ENCODE measurements around the gene ARHGAP42. TPM values are rescaled to one million over a fixed set of nuclear protein-coding genes. Genes with fewer than 3 reads are reported as not detected.
"Not testable (repeated sequence)": the region's sequence is repeated elsewhere in the genome, so short reads cannot be mapped to it uniquely, and the experiment has no call there.

The ARHGAP42 gene, protein sequence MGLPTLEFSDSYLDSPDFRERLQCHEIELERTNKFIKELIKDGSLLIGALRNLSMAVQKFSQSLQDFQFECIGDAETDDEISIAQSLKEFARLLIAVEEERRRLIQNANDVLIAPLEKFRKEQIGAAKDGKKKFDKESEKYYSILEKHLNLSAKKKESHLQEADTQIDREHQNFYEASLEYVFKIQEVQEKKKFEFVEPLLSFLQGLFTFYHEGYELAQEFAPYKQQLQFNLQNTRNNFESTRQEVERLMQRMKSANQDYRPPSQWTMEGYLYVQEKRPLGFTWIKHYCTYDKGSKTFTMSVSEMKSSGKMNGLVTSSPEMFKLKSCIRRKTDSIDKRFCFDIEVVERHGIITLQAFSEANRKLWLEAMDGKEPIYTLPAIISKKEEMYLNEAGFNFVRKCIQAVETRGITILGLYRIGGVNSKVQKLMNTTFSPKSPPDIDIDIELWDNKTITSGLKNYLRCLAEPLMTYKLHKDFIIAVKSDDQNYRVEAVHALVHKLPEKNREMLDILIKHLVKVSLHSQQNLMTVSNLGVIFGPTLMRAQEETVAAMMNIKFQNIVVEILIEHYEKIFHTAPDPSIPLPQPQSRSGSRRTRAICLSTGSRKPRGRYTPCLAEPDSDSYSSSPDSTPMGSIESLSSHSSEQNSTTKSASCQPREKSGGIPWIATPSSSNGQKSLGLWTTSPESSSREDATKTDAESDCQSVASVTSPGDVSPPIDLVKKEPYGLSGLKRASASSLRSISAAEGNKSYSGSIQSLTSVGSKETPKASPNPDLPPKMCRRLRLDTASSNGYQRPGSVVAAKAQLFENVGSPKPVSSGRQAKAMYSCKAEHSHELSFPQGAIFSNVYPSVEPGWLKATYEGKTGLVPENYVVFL
- 1.6 TPM for total RNA-seq

DNA sequence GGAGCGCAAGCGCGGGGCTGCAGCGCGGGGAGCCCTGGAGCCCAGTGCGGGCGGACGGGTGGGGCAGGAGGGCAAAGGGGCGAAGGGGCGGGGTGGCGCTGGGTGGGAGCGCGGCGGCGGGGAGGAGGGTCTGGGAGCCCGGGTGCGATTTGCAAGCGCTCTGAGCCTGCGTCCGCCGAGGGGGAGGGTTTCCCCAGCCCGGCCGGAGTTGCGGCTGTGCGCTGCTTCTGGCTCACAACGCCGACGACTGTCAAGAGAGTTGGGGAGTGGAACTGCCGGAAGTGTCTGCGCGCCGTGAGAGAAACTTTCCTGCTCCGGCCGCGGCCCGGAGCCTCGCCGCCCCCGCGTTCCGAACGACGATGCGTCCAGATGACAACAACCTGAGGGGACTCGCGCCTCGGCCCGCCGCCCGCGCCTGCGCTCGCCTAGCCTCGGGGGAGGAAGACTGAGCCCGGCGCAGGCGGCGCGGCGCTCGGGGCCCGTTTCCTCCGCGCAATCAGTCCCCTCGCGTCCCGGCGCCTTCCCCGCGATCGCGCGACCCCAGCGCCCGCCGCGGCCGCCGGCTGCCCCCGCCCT, at the start of gene ARHGAP42:
Gene ARHGAP42 (plus strand): TSS at position 235 of the 576 bp plus-strand sequence. CDS start 391 bp downstream, outside the sequence.
- peak in 2 of 3 donors; percentile 44 to 47 for DNase-seq (ENCODE audit: low read depth in 2 of 3, low spot score in 2 of 3)

DNA sequence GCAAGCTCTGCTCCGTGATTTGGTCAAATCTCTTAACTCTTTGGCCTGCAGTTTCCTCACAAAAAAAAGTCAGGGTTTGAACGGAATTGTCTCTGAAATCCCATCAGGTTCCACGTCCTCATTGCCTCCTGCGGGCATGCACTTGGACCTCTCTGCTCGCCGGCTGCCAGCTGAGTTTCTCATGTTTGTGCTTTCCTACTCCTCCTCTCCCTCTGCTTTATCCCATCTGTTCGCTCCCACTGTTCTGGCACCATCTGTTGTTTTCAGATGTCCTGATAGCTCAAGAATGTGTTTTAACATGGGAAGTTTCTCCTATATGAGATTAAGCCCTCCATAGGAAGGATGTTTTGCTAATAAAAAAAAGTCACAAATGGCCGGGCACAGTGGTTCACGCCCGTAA, 49.4 kb upstream of the ARHGAP42 start:
- DNase-seq (ENCODE audit: low read depth in 2 of 3, low spot score in 2 of 3): no peak

DNA sequence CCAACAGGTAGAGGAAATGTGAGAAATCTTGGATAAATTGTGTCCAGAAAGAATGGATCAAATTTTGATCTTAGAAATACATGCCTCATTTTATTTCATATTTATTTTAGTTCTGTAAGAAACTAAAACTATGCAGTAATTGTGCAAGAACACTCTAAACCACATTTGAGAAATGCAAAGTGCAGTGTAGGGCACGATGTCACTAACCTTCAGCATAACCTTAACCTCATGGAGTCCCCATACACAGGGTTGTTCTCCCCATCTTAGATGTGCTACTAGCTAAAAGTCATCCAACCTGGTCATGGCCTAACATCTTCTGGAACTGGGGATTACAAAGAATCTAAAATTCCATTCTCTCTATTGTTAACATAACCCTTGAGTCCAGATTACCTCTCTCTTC, 48.4 kb upstream of the ARHGAP42 start:
- no peak for DNase-seq (ENCODE audit: low read depth in 2 of 3, low spot score in 2 of 3)

DNA sequence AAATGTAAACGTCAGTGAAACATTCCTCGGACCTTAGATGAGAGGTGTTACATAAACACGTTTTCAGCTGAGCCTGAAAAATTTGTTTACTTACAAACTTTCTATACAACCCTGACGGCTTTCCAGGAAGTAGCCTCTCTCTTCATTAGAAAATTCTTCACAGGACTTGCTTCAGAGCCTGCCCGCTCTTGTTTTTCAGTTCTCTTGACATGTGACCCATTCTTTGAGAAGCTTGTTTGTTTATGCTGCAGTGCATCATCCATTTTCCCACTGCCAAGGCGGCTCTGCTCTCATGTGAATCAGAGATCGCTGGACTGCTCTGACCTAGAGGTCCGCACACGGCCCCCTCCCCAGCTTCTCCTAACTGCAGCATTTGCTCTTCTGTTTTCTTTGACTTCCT, 47.9 kb upstream of the ARHGAP42 start:
- no peak for DNase-seq (ENCODE audit: low read depth in 2 of 3, low spot score in 2 of 3)

DNA sequence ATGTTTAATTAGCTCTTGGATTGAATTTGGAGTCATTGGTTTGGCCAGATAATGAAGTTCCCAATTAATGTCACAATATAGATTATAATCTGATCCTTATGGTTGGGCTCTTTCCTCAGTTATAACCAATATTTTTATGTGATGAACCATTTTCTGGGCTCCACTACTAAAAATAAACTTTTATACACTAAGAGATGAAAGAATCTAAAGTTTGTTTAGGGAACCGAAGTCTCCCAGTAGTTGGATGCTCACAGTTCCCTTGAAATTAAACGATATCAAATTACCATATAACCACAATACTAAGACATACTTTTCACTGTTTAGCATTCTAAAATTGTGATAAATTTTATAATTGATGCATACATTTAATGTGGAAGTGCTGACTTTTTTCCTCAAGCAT, 47.0 kb upstream of the ARHGAP42 start:
- DNase-seq (ENCODE audit: low read depth in 2 of 3, low spot score in 2 of 3): no peak

DNA sequence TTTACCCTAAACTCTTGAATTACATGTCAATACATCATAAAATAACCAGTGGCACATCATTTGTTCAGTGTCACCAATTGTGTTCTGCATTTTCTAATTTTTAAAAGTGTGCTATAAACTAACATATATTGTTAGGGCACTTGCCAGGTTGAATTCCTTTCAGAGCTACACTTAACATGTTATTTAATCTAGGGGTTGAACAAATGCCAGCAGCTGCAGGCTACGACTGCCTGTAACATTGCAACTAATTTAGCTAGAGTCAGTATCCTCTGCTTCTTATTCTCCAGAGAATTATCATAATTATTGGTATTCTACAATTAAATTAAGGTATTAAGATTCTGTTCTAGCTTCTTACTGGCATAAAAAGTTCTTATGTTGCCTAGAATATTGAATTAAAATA, 46.4 kb upstream of the ARHGAP42 start:
- DNase-seq (ENCODE audit: low read depth in 2 of 3, low spot score in 2 of 3): no peak

DNA sequence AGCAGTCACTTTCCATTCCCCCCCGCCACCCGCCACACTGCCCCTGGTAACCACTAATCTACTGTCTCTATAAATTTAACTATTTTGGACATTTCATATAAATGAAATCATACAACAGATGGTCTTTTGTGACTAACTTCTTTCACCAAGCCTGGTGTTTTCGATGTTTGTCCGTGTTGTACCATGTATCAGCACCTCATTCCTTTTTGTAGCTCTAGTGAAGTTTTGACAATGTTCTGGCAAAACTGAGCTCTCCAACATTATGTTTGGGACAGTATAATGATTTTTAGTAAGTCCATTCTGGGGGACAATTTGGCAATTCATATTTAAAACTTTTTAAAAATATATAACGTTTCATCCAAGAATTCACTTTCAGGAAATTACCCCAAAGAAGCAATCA, 45.6 kb upstream of the ARHGAP42 start:
- DNase-seq (ENCODE audit: low read depth in 2 of 3, low spot score in 2 of 3): no peak

DNA sequence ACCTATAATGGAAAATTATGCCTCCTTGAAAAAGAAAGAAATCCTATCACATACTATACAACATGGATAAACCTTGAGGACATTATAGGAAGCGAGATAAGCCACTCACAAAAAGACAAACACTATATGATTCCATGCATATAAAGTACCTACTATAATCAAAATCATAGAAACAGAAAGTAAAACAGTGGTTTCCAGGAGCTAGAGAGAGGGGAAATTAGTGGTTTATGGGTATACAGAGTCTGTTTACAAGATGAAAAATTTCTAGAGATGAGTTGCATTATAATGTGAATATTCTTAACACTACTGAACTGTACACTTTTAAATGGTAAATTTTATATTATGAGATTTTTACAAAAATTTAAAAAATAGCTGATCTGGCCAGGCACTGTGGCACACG, 40.5 kb upstream of the ARHGAP42 start:
- no peak for DNase-seq (ENCODE audit: low read depth in 2 of 3, low spot score in 2 of 3)

DNA sequence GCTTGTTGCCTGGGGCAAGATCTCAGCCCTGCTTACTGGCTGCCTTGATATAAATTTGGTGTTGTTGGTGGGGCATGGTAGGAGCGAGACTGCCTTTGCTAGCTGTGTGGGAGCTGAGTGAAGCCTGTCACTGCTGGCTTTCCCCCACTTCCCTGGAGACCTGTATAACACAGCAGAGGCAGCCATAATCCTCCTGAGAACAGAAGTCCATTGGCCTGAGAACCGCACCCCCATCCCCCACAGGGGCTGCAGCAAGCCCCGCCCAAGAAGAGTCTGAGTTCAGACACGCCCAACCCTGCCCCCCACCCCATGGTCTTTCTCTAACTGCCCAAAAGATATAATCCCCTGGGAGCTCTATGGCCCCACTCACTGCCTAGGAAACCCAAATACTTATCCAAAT, 39.2 kb upstream of the ARHGAP42 start:
- DNase-seq (ENCODE audit: low read depth in 2 of 3, low spot score in 2 of 3): no peak

DNA sequence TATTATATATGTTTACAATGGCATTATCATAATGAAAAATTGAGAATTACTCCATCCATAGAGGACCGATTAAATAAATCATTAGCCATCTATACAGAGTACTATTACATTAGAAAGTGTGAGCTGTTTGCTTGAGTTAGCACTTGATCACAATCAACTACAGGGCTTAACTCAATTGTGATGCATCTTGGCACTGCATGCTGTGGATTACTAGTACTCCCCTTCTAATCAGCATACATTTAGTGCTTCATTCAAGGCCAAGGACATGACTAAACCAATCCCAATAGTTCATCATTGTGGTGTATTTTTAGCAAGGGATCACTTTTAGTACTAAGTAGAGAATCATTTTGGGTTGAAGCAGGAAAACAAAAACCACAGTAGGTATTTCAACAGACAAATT, 23.5 kb upstream of the ARHGAP42 start:
- DNase-seq (ENCODE audit: low read depth in 2 of 3, low spot score in 2 of 3): no peak

DNA sequence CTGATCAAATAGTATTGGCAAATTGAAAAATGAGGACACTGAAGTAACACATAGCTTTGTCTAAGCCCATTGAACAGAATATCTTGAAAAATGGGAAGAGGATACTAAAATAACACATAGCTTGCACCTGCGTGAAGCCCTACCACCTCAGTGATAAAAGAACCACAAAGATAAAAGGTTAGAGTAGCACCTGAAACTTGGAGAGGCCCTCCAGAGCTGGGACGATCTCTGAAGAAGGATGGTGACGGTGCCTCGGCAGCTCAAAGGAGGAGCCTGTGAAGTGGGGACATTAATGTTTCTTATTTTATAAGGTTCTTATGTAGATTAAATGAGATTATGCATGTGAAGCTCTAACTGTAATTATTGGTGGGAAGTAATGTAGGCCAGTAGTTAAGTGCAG, 23.1 kb upstream of the ARHGAP42 start:
- no peak for DNase-seq (ENCODE audit: low read depth in 2 of 3, low spot score in 2 of 3)

DNA sequence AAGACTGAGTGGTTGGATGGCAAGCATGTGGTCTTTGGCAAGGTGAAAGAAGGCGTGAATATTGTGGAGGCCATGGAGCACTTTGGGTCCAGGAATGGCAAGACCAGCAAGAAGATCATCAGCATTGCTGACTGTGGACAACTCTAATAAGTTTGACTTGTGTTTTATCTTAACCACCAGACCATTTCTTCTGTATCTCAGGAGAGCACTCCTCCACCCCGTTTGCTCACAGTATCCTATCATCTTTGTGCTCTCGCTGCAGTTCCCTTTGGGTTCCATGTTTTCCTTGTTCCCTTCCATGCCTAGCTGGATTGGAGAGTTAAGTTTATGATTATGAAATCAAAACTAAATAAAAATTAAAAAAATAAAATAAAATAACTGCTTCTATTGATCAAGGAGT, 20.3 kb upstream of the ARHGAP42 start:
- not testable (repeated sequence) for DNase-seq (ENCODE audit: low read depth in 2 of 3, low spot score in 2 of 3)

DNA sequence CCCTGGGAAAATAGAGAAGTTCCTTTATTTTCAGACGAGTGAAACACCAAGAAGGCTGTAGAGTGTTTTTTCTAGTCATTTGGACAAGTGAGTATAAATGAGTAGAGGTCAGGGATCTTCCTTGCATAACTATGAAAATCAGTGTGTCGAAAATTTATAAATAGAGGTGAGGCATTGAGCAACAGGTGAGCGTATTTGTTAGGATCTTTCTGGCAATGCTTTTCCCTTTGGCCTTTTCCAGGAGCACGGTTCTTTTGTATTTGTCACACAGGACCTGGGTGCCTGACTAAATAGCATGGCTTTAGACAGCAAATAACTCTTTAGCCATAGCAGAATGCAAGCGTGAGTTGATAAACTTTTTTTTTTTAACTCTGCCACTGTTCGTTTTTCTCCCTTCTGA, 19.6 kb upstream of the ARHGAP42 start:
- DNase-seq (ENCODE audit: low read depth in 2 of 3, low spot score in 2 of 3): no peak

DNA sequence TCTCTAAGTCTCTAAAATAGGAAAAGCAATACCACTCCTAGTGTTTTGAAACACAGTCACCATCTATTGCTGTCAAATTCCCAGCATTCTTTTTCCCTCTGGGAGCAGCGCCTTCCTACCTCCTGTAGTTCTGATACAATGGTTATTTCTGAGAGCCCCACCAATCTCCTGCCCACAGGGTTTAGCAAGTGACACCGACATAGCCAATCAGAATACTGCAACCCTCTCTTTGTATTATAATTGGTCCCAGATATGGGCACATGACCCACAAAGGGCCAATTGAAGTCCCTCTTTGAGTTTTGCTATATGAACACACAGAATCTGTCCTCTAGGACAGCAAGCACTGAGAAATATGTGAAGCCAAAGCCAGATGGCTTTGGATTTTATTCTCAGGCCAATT, 16.9 kb upstream of the ARHGAP42 start:
- DNase-seq (ENCODE audit: low read depth in 2 of 3, low spot score in 2 of 3): no peak

DNA sequence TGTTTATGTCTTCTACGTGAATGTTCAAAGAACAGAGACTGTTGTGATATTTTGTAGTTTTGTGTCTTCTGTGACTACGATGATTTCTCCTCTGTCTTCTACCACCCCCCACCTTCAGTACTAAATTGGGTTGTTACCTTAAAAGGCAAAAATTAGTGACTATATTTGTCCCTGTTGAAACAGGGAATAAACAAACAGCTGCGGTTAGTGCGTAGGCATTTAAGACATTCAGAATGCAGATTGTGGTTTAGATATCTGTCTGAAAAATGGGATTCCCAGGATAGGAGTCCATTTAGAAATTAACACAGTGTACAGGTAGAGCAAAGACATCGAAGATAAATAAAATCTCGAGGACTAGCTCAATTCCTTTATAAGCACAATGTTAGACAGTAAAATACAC, 15.6 kb upstream of the ARHGAP42 start:
- DNase-seq (ENCODE audit: low read depth in 2 of 3, low spot score in 2 of 3): no peak

DNA sequence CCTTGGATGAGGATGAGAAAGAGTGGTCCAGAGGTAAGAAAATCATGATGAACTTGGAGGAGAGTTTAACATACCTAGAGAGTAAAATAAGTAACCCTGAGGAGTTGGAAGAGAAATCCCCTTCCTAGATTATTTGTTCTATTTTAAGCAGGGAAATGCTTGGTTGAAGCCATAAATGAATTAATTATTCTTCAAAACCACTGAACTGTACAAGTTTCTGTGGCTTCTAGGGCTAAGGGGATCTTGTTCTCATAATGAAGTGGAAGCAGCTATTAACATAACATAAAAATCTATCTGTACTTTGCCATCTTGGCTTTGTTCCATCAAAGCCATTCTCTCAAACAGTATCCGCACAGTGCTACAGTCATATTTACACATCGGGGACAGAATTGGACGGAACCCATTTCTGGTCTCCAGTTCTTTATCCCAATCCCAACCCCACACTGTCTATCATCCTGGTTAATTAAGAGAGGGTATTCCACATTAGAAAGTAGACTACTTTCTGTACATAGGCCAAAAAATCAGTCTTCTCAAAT, 14.5 kb upstream of the ARHGAP42 start:
- DNase-seq (ENCODE audit: low read depth in 2 of 3, low spot score in 2 of 3): no peak

DNA sequence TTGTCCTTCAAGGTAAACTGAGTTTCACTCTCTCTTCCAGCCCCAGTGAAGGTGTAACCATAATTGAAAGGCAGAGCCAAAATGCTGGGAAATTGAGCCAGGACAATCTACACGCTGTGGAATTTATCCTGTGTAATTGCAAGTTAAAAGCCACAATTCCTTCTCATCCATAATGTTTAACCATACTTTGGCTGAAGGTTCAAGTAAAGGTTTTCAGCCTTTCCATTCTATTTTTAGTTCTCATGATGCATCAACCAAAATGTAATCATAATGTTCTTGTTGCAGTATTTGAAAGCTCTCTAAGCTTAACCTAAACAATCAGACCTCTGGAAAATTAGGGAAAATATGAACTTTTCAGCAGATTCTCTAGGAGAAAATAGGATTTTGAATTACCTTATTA, 14.0 kb upstream of the ARHGAP42 start:
- no peak for DNase-seq (ENCODE audit: low read depth in 2 of 3, low spot score in 2 of 3)

DNA sequence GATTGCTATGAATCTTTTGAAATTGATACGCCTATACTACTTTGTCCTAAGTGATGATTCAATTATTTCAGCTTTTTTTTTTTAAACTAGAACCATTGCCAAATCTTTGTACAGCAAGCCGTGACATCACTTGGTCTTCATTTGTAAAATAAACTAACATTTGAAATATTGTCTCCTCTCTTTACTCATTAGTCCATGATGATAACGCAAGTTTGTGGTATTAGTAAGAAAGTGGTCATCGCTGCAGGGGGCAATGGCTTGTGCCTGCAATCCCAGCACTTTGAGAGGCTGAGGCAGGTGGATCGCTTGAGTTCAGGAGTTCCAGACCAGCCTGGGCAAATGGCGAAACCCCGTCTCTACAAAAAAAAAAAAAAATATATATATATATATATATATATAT, 12.9 kb upstream of the ARHGAP42 start:
- DNase-seq (ENCODE audit: low read depth in 2 of 3, low spot score in 2 of 3): no peak

DNA sequence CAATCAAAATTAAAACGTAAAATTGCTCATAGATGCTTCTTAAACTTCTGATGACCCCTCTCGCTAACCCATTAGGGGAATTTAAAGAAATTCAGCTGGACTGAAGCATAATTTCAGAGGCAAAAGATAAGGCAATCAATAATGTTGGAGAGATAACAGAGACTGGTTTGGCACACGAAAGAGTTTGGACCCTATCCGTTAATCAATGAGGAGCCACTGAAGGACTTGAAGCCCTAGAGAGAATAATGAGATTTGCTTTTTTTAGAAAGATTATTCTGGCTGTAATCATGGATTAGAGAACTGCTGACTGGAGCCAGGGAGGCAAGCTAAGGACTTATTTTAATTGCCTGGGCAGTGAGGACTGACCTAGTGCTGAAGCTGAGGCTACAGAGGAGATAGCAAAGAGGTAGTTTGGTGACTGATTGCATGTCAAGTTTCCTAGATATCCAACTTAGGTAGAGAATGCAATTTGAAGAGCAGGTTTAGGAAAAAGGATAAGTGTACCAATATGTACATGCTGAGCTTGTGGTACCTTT, 11.9 kb upstream of the ARHGAP42 start:
- DNase-seq (ENCODE audit: low read depth in 2 of 3, low spot score in 2 of 3): no peak

DNA sequence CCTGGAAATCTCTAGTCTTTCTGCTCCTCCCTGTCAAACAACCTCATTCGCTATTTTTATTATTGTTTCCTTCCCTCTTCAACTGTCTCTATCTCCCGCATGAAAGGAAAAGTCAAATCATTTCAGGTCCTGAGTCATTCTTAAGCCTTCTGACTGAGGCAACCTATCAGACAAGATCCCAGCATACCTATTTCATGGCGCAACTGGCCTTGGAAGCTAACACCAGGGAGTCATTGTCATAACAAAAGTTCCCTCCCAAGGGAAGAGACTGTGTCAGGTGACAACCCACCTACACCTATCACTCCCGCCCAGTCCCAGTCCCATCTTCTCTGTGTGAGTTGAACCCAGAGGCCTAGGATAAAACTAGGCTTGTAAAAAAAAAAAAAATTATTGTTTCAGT, 10.2 kb upstream of the ARHGAP42 start:
- DNase-seq (ENCODE audit: low read depth in 2 of 3, low spot score in 2 of 3): no peak

DNA sequence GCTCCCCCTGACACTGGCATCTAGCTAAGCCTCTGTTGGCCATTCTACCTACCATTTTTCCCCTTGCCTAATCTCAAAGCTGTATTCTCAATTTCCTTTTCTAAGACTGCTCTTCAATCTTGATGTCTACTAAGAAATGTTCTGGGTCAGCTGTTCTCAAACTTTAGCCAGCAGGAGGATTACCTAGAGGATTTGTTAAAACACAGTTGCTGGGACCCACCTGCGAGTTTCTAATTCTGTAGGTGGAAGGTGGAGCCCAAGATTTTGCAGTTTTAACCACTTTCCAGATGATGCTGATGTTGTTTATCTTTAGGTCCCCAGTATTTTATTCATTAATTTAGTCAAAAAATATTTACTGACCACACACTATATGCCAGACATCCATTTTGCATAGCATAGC, 9.3 kb upstream of the ARHGAP42 start:
- DNase-seq (ENCODE audit: low read depth in 2 of 3, low spot score in 2 of 3): no peak
